GM12878 (cell line): Measurements from ENCODE around the gene MS4A4E. TPM values are rescaled to one million over a fixed set of nuclear protein-coding genes. Genes with fewer than 3 reads are reported as not detected.

Source experiments
- ATAC-seq: fragments of 200-7000 bp; cut with Tn5 transposase; 3 replicates; pipeline ENCODE4 v1.9.1; 2020; ENCODE audit warnings: mild to moderate bottlenecking, moderate library complexity
- BruUV-seq: library from RNA; stranded (reverse); fragments of 400-500 nt; replicated peaks from 2 replicates; lab custom pipeline; 2021; lab: Mats Ljungman, UMichigan
- CTCF ChIA-PET: fragments of 300-600 bp; sonication (Branson Sonifier 250); formaldehyde crosslinking; extraction: SDS; loops from one replicate; lab custom pipeline; 2021; ENCODE audit warnings: inconsistent platforms; lab: Yijun Ruan, JAX
- POLR2A ChIA-PET: fragments of 350-600 bp; formaldehyde crosslinking; extraction: SDS; loops from one replicate; lab custom pipeline; 2021; ENCODE audit warnings: inconsistent platforms; lab: Charles Lee
- RAD21 ChIA-PET: fragments of 300-600 bp; sonication (Branson Sonifier 250); formaldehyde crosslinking; loops from one replicate; lab custom pipeline; 2023; ENCODE audit warnings: antibody characterized with exemption; ENCODE audit not compliant: unreplicated experiment; lab: Charles Lee
- SMC1A ChIA-PET: fragments of 300-600 bp; sonication (Branson Sonifier 250); formaldehyde crosslinking; loops from one replicate; lab custom pipeline; 2023; ENCODE audit not compliant: unreplicated experiment, uncharacterized antibody; lab: Charles Lee
- DNase-seq: peaks from one replicate; pipeline ENCODE4 v3.0.0-alpha.2; 2011; ENCODE audit warnings: low read depth, low spot score
- FAIRE-seq: peaks from 3 replicates; lab custom pipeline; 2011; peaks lifted over from hg19 to GRCh38; lab: Jason Lieb, UNC
- H2AFZ ChIP-seq: 2 replicates; pipeline ENCODE4 v1.6.0; 2011; ENCODE audit warnings: low read depth, low read length, control low read depth; ENCODE audit not compliant: control insufficient read depth
- H3K27ac ChIP-seq: 2 replicates; pipeline ENCODE4 v1.5.1; 2011; ENCODE audit warnings: control low read depth; ENCODE audit not compliant: control insufficient read depth, insufficient read depth
- H3K27me3 ChIP-seq, 2 experiments: replicated peaks in 1 of 2; 2 replicates each; pipeline versions ENCODE4 v1.6.0 to v1.6.1; 2011; ENCODE audit warnings: low read length in 1 of 2; ENCODE audit not compliant: control insufficient read depth in 2 of 2, insufficient read depth in 2 of 2
- H3K36me3 ChIP-seq, 2 experiments: 2 replicates each; pipeline ENCODE4 v1.5.1; 2011; ENCODE audit warnings: low read length in 1 of 2; ENCODE audit not compliant: control insufficient read depth in 2 of 2, insufficient read depth in 2 of 2
- H3K4me1 ChIP-seq: 2 replicates; pipeline ENCODE4 v1.6.1; 2011; ENCODE audit warnings: mild to moderate bottlenecking, low read length, moderate library complexity, mixed read lengths; ENCODE audit not compliant: control insufficient read depth, insufficient read depth
- H3K4me2 ChIP-seq: 2 replicates; pipeline ENCODE4 v1.6.0; 2011; ENCODE audit warnings: control low read depth; ENCODE audit not compliant: control insufficient read depth, insufficient read depth
- H3K4me3 ChIP-seq: fragments of 200-600 bp; sonication (generic); 2 replicates; pipeline ENCODE4 v1.5.1; 2016
- H3K79me2 ChIP-seq: 2 replicates; pipeline ENCODE4 v1.6.0; 2011; ENCODE audit warnings: low read length; ENCODE audit not compliant: control insufficient read depth, insufficient read depth
- H3K9ac ChIP-seq: 2 replicates; pipeline ENCODE4 v1.8.0; 2011; ENCODE audit warnings: low read length, control low read depth, mixed read lengths; ENCODE audit not compliant: control insufficient read depth, insufficient read depth
- H3K9me3 ChIP-seq: replicated peaks from 3 replicates; pipeline ENCODE4 v1.5.1; 2011; ENCODE audit warnings: mild to moderate bottlenecking, low read length; ENCODE audit not compliant: control insufficient read depth, insufficient read depth
- H4K20me1 ChIP-seq: 2 replicates; pipeline ENCODE4 v1.6.0; 2011; ENCODE audit not compliant: control insufficient read depth, insufficient read depth
- FOS ChIP-seq: IDR thresholded peaks from 3 replicates; pipeline ENCODE4 v1.6.1; 2011; ENCODE audit warnings: borderline replicate concordance; ENCODE audit not compliant: insufficient read length; ENCODE audit errors: extremely low read depth
- RUNX3 ChIP-seq: IDR thresholded peaks from 2 replicates; pipeline ENCODE4 v1.6.1; 2012; ENCODE audit warnings: low read length, inconsistent platforms
- TAF1 ChIP-seq: IDR thresholded peaks from 2 replicates; pipeline ENCODE4 v1.6.1; 2011; ENCODE audit warnings: mild to moderate bottlenecking, low read depth, low read length, borderline replicate concordance
- WGBS: methylation state at CpG from one replicate; pipeline ENCODE4 v1.1.6; 2016; ENCODE audit warnings: low lambda C conversion rate; ENCODE audit not compliant: insufficient replicate concordance, insufficient coverage; ENCODE audit errors: missing lambda C conversion rate; 5-methylcytosine and 5-hydroxymethylcytosine counted together
- in situ Hi-C: fragments of 300-500 bp; cut with MboI; formaldehyde crosslinking; loops from 9 replicates; pipeline ENCODE4 v1.14.3; 2018; ENCODE audit warnings: mixed read lengths
- intact Hi-C: fragments of 100-400 bp; cut with micrococcal nuclease; formaldehyde crosslinking; loops from one replicate; pipeline ENCODE4 v1.14.2; 2022; ENCODE audit not compliant: unreplicated experiment
- polyA plus RNA-seq, 11 experiments: library from polyadenylated mRNA; depleted of rRNA in 4 of 11; unstranded in 6 of 11; stranded (reverse) in 5 of 11; fragments of >200 nt; fragmentation: Nextera tagmentation in 4 of 11; fragmentation: Illumina TruSeq in 1 of 11; extraction: Ambion mirVana in 4 of 11; extraction: Trizol in 1 of 11; gene quantifications; 1 replicate in 1 of 11; 2 replicates in 10 of 11; pipeline versions ENCODE4 v1.2.1 to v1.2.3, GENCODE V29; 2011 to 2016; ENCODE audit warnings: inconsistent platforms in 2 of 11, missing spikeins in 2 of 11, low read depth in 1 of 11
- total RNA-seq, 4 experiments: library from RNA; depleted of rRNA in 3 of 4; stranded (reverse); fragments of >200 nt in 3 of 4; fragmentation: Illumina TruSeq in 1 of 4; extraction: Trizol in 1 of 4; gene quantifications; 2 replicates each; pipeline versions ENCODE4 v1.2.1 to v1.2.3, GENCODE V29; 2013 to 2021

The MS4A4E gene
- total and polyA plus RNA-seq, 10 of the 15 experiments (the other 5 are each of a cell fraction or from before 2014, with no cell fraction given): 0.06 to 0.92 (median 0.45) TPM; not detected in 3

DNA sequence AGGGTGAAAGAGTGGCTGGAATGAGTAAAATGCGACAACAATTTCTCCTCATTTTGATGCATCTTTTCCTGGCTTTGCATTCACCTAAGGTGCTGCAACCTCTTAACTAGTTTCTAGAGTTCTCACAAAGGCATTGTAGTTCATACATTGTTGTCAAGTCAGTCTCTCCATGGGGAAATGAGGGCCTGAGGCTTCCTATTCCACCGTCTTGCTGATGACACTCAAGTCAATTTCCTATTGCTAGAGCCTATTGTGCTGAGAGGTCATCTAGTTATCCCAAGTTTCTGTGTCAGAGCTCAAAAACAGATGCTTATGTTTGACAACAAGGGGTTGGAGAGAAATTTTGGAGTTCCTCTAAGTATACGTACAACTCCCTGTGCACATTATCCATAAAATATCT is 48.4 kb downstream of the MS4A4E start:
- H4K20me1 ChIP-seq: no peaks in the 10 kb centered on the region
- no TSS peak for BruUV-seq
- ChIA-PET POLR2A (interaction anchor here (1.2 to 2.0 kb wide), 4 partner anchors 9 to 57 kb away, joined by 4 to 8 read pairs (median 4); no protein-coding TSS in a partner anchor), RAD21 (interaction anchor here (1.2 to 4.8 kb wide), 4 partner anchors 11 to 57 kb away, joined by 3 to 27 read pairs (median 18); partner anchors contain the start of gene MS4A6A), CTCF (interaction anchor here (0.8 to 5.2 kb wide), 4 partner anchors 8 to 56 kb away, joined by 4 to 28 read pairs (median 18); no protein-coding TSS in a partner anchor), SMC1A (interaction anchor here (1.1 to 7.4 kb wide), 6 partner anchors 11 to 57 kb away, joined by 3 to 85 read pairs (median 17); partner anchors contain the start of gene MS4A6A)
- intact Hi-C loops (loop anchor here (10.0 kb wide), 1 partner anchor 570 kb away; no protein-coding TSS in a partner anchor), in situ Hi-C loops (no loop called here)
- peak; percentile 7; the same call in 2 of the 3 replicates for ATAC-seq
- TF ChIP-seq TAF1 (no peak), FOS (no peak), RUNX3 (no peak)
- H3K4me3 ChIP-seq: no peak overlapping the region
- 51% methylated on average over 3 of the region's 3 CpGs for WGBS
- peaks cover 1% of the 10 kb centered on the region; the same call in 2 of the 3 replicates for H3K9me3 ChIP-seq
- 0 out of 2 replicates have a peak overlapping the region, but pooled peaks have one; percentile 34 for H2AFZ ChIP-seq
- H3K4me1 ChIP-seq: peaks cover 24% of the 10 kb centered on the region
- no peak for FAIRE-seq
- H3K36me3 ChIP-seq: no peaks in the 10 kb centered on the region
- no peaks in the 10 kb centered on the region for H3K79me2 ChIP-seq
- H3K9ac ChIP-seq: no peak overlapping the region
- no peaks in the 10 kb centered on the region for H3K27me3 ChIP-seq
- H3K4me2 ChIP-seq: peak overlapping the region; percentile 54; the same call in 1 of the 2 replicates
- H3K27ac ChIP-seq: peak overlapping the region; percentile 70
- no peak for DNase-seq
